ENCODE measurements around the gene PTHLH.

Gene PTHLH

GRCh38 chr12:27972721-27973120, at the start of gene PTHLH:
TSS of gene PTHLH (minus strand) at chr12:27972733. CDS start at chr12:27969494, 3,239 bp downstream.
- TF ChIP-seq CTCF (IDR thresholded peaks at IDR 0.05): no peak

GRCh38 chr12:28021704-28022103, 49.2 kb upstream of the PTHLH start:
- TF ChIP-seq CTCF (IDR thresholded peaks at IDR 0.05): no peak

- TF ChIP-seq CTCF (IDR thresholded peaks at IDR 0.05): no peak
Measured at GRCh38 chr12:28017873-28018255, 45.3 kb upstream of the PTHLH start.

- no peak for TF ChIP-seq CTCF (IDR thresholded peaks at IDR 0.05)
Measured at GRCh38 chr12:28017126-28017872, 44.8 kb upstream of the PTHLH start.

- TF ChIP-seq CTCF (IDR thresholded peaks at IDR 0.05): no peak
Measured at GRCh38 chr12:28015165-28015564, 42.6 kb upstream of the PTHLH start.

GRCh38 chr12:28014196-28014595, 41.7 kb upstream of the PTHLH start:
- TF ChIP-seq CTCF (IDR thresholded peaks at IDR 0.05): no peak

- no peak for TF ChIP-seq CTCF (IDR thresholded peaks at IDR 0.05)
Measured at GRCh38 chr12:28012333-28012918, 39.9 kb upstream of the PTHLH start.
